ENCODE measurements around the gene SPAG4.

DNA sequence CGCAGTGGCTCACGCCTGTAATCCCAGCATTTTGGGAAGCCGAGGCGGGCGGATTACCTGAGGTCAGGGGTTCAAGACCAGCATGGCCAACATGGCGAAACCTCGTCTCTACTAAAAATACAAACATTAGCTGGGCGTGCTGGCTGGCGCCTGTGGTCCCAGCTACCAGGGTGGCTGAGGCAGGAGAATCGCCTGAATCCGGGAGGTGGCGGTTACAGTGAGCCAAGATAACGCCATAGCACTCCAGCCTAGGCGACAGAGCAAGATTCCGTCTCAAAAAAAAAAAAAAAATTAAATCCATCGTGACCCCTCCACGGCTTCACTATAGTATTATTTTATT is 50.3 kb downstream of the SPAG4 start:
- TF ChIP-seq, protein P1, sequence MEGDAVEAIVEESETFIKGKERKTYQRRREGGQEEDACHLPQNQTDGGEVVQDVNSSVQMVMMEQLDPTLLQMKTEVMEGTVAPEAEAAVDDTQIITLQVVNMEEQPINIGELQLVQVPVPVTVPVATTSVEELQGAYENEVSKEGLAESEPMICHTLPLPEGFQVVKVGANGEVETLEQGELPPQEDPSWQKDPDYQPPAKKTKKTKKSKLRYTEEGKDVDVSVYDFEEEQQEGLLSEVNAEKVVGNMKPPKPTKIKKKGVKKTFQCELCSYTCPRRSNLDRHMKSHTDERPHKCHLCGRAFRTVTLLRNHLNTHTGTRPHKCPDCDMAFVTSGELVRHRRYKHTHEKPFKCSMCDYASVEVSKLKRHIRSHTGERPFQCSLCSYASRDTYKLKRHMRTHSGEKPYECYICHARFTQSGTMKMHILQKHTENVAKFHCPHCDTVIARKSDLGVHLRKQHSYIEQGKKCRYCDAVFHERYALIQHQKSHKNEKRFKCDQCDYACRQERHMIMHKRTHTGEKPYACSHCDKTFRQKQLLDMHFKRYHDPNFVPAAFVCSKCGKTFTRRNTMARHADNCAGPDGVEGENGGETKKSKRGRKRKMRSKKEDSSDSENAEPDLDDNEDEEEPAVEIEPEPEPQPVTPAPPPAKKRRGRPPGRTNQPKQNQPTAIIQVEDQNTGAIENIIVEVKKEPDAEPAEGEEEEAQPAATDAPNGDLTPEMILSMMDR (IDR thresholded peaks at IDR 0.05), result no peak
- TF ChIP-seq POLR2A (IDR thresholded peaks at IDR 0.05), result no peak

All from esophagus squamous epithelium (tissue), 4 donors.